ENCODE measurements around the gene TRIM71.

Gene TRIM71

DNA sequence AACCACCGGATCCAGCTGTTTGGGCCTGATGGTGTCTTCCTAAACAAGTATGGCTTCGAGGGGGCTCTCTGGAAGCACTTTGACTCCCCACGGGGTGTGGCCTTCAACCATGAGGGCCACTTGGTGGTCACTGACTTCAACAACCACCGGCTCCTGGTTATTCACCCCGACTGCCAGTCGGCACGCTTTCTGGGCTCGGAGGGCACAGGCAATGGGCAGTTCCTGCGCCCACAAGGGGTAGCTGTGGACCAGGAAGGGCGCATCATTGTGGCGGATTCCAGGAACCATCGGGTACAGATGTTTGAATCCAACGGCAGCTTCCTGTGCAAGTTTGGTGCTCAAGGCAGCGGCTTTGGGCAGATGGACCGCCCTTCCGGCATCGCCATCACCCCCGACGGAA, 73.6 kb downstream of the TRIM71 start:
- Histone ChIP-seq H3K9ac (ENCODE audit: low read length) (no peak overlapping the region), H3K4me3 (ENCODE audit: insufficient read depth, low read length, poor library complexity, severe bottlenecking) (no peak overlapping the region), H3F3A (ENCODE audit: insufficient read depth) (no peaks in the 10 kb centered on the region), H3K36me3 (ENCODE audit: low read length) (no peaks in the 10 kb centered on the region), H3K27ac (ENCODE audit: low read depth, low read length) (no peak overlapping the region), H4K20me1 (ENCODE audit: low read depth, low read length) (no peaks in the 10 kb centered on the region), H3K9me2 (replicated peaks; ENCODE audit: insufficient read depth, low read length) (no peaks in the 10 kb centered on the region), H3K79me2 (ENCODE audit: insufficient read depth, low read length) (no peaks in the 10 kb centered on the region), H2AFZ (ENCODE audit: low read depth, low read length, severe bottlenecking) (no peak overlapping the region), H3K4me2 (ENCODE audit: low read depth, low read length, poor library complexity, severe bottlenecking) (no peak overlapping the region), H3K9me3 (ENCODE audit: insufficient read depth, low read length) (no peaks in the 10 kb centered on the region), H3K27me3 (ENCODE audit: low read length) (no peaks in the 10 kb centered on the region)
- TF ChIP-seq EZH2phosphoT487 (conservative IDR thresholded peaks at IDR 0.05; ENCODE audit: low read length) = no peak
- TF ChIP-seq, protein P1, sequence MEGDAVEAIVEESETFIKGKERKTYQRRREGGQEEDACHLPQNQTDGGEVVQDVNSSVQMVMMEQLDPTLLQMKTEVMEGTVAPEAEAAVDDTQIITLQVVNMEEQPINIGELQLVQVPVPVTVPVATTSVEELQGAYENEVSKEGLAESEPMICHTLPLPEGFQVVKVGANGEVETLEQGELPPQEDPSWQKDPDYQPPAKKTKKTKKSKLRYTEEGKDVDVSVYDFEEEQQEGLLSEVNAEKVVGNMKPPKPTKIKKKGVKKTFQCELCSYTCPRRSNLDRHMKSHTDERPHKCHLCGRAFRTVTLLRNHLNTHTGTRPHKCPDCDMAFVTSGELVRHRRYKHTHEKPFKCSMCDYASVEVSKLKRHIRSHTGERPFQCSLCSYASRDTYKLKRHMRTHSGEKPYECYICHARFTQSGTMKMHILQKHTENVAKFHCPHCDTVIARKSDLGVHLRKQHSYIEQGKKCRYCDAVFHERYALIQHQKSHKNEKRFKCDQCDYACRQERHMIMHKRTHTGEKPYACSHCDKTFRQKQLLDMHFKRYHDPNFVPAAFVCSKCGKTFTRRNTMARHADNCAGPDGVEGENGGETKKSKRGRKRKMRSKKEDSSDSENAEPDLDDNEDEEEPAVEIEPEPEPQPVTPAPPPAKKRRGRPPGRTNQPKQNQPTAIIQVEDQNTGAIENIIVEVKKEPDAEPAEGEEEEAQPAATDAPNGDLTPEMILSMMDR (IDR thresholded peaks at IDR 0.05; ENCODE audit: insufficient read depth, low read length, poor library complexity, severe bottlenecking) = no peak

DNA sequence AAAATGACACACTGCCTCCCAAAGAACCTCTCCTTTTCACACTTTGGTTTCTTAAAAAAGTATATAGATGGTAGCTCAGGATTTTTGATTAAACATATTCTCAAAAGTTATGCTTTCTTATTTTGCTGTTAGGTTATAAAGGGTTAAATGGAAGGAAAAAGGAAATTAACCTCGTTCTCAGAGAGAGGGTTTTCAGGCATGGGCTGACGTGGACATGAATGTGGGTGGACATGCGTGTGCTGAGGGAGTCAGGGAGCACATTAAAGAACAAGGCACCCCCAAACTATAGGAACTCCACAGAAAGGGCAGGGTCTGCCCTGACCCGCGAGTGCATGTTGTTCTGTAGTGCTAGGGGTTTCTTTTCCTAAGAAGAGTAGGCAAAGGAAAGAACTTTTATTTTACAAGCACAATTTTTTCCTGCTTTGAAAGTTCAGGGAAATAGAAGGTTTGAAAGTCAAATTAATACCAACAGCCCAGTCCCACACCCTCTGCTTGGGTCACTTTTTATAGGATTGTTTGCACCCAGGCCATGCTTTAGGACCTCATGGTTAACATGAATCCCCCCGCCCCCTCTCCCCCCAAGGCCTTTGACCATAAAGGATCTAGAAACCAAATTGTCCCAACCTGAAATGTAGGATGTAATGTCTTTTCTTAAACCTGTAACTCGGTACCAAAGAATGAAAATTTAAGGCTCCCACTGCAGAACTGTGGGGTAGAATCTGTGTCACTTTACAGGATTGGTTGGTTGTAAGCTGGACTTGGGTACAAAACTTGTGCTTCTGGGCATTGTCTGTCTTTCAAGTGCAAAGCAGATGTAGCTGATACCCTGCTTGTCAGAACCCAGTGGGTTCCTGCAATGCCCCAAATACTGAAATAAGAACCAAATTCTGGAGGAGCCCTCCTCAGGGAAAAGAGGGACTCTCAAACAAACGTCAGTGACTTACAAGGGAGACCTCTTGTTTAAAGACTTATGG, 75.1 kb downstream of the TRIM71 start:
- Histone ChIP-seq H3K36me3 (ENCODE audit: low read length) (no peaks in the 10 kb centered on the region), H3K9ac (ENCODE audit: low read length) (no peak overlapping the region), H3K4me3 (ENCODE audit: insufficient read depth, low read length, poor library complexity, severe bottlenecking) (no peak overlapping the region), H3K27ac (ENCODE audit: low read depth, low read length) (no peak overlapping the region), H2AFZ (ENCODE audit: low read depth, low read length, severe bottlenecking) (no peak overlapping the region), H3K9me2 (replicated peaks; ENCODE audit: insufficient read depth, low read length) (no peaks in the 10 kb centered on the region), H3K79me2 (ENCODE audit: insufficient read depth, low read length) (no peaks in the 10 kb centered on the region), H3K9me3 (ENCODE audit: insufficient read depth, low read length) (no peaks in the 10 kb centered on the region), H3F3A (ENCODE audit: insufficient read depth) (no peaks in the 10 kb centered on the region), H3K4me2 (ENCODE audit: low read depth, low read length, poor library complexity, severe bottlenecking) (no peak overlapping the region), H4K20me1 (ENCODE audit: low read depth, low read length) (no peaks in the 10 kb centered on the region), H3K27me3 (ENCODE audit: low read length) (no peaks in the 10 kb centered on the region)
- TF ChIP-seq EZH2phosphoT487 (conservative IDR thresholded peaks at IDR 0.05; ENCODE audit: low read length) = no peak
- TF ChIP-seq, protein P1 (IDR thresholded peaks at IDR 0.05; ENCODE audit: insufficient read depth, low read length, poor library complexity, severe bottlenecking) = no peak

DNA sequence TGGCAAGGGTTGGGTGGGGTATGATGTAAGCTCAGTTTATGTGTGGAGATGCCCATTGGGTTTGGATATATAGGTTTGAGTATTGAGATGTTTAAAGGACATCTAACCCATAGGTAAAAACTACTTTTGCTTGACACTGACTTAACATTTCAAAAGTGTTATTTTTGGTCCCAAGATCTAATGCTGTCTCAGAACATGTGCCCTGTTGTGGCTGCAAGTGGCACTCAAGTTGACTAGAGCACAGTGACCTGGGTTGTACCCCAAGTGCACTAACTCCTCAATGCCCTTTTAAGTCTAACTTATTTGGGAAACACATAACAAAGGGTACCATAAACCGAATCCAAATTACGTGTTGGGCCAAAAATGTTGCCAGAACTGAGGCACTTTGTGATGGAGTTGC, 77.2 kb downstream of the TRIM71 start:
- H3K4me3 ChIP-seq (ENCODE audit: insufficient read depth, low read length, poor library complexity, severe bottlenecking) = no peak overlapping the region
- no peaks in the 10 kb centered on the region for H3K36me3 ChIP-seq (ENCODE audit: low read length)
- H2AFZ ChIP-seq (ENCODE audit: low read depth, low read length, severe bottlenecking) = no peak overlapping the region
- H3K9ac ChIP-seq (ENCODE audit: low read length) = no peak overlapping the region
- H3K27ac ChIP-seq (ENCODE audit: low read depth, low read length) = no peak overlapping the region
- H3K9me2 ChIP-seq (replicated peaks; ENCODE audit: insufficient read depth, low read length) = no peaks in the 10 kb centered on the region
- TF ChIP-seq, protein P1 (IDR thresholded peaks at IDR 0.05; ENCODE audit: insufficient read depth, low read length, poor library complexity, severe bottlenecking) = no peak
- no peak for TF ChIP-seq EZH2phosphoT487 (conservative IDR thresholded peaks at IDR 0.05; ENCODE audit: low read length)
- no peaks in the 10 kb centered on the region for H3F3A ChIP-seq (ENCODE audit: insufficient read depth)
- no peak overlapping the region for H3K4me2 ChIP-seq (ENCODE audit: low read depth, low read length, poor library complexity, severe bottlenecking)
- no peaks in the 10 kb centered on the region for H3K9me3 ChIP-seq (ENCODE audit: insufficient read depth, low read length)
- H3K27me3 ChIP-seq (ENCODE audit: low read length) = no peaks in the 10 kb centered on the region
- no peaks in the 10 kb centered on the region for H4K20me1 ChIP-seq (ENCODE audit: low read depth, low read length)
- H3K79me2 ChIP-seq (ENCODE audit: insufficient read depth, low read length) = no peaks in the 10 kb centered on the region
